T-cell (primary cell): ENCODE measurements around the gene NUDT3. TPM values are rescaled to one million over a fixed set of nuclear protein-coding genes. Genes with fewer than 3 reads are reported as not detected.
A peak's percentile ranks its signal among the peaks of the same experiment; 100 is the strongest.

ENCODE experiments used
- ATAC-seq, 4 experiments: fragments of 200-7000 bp in 3 of 4; fragments of 150-1000 bp in 1 of 4; cut with Tn5 transposase; replicated peaks in 1 of 4; 1 replicate in 3 of 4; 2 replicates in 1 of 4; pipeline ENCODE4 v1.10.0; 2021; ENCODE audit warnings: moderate library complexity in 3 of 4, mild to moderate bottlenecking in 2 of 4, moderate number of reproducible peaks in 1 of 4
- CTCF ChIA-PET, 2 donors: fragments of 300-600 bp; sonication (Branson Sonifier 250); formaldehyde crosslinking; loops; one replicate each; lab custom pipeline; 2022; ENCODE audit warnings: antibody characterized with exemption in 2 of 2; lab: Charles Lee
- POLR2A ChIA-PET, 2 donors: fragments of 300-600 bp; sonication (Branson Sonifier 250); formaldehyde crosslinking; loops; one replicate each; lab custom pipeline; 2022; ENCODE audit warnings: antibody characterized with exemption in 2 of 2; lab: Charles Lee
- DNase-seq, 35 experiments: peaks; one replicate each; pipeline versions ENCODE4 v3.0.0 to v3.0.0-alpha.2; 2013 to 2023
- H3K27ac ChIP-seq: one replicate; pipeline ENCODE4 v1.5.1; 2013; ENCODE audit warnings: low read length
- H3K27me3 ChIP-seq, 2 experiments: replicated peaks in 1 of 2; 1 replicate in 1 of 2; 2 replicates in 1 of 2; pipeline versions ENCODE4 v1.6.1 to v1.7.0; 2013; ENCODE audit warnings: low read length in 1 of 2, mixed read lengths in 1 of 2; ENCODE audit not compliant: control insufficient read depth in 2 of 2, insufficient read depth in 2 of 2; ENCODE audit errors: extremely low read depth in 1 of 2
- H3K36me3 ChIP-seq, 2 donors: 1 replicate in 1 of 2; 2 replicates in 1 of 2; pipeline versions ENCODE4 v1.6.1 to v1.7.0; 2013; ENCODE audit warnings: low read length in 1 of 2; ENCODE audit not compliant: control insufficient read depth in 2 of 2, insufficient read depth in 1 of 2; ENCODE audit errors: extremely low read depth in 1 of 2
- H3K4me1 ChIP-seq, 2 experiments: 1 replicate in 1 of 2; 2 replicates in 1 of 2; pipeline versions ENCODE4 v1.6.1 to v1.7.0; 2013; ENCODE audit warnings: low read length in 2 of 2, mixed read lengths in 1 of 2; ENCODE audit not compliant: insufficient read depth in 2 of 2, control insufficient read depth in 1 of 2; ENCODE audit errors: extremely low read depth in 1 of 2
- H3K4me3 ChIP-seq, 2 donors: 1 replicate in 1 of 2; 2 replicates in 1 of 2; pipeline versions ENCODE4 v1.5.1 to v1.7.0; 2013; ENCODE audit warnings: mild to moderate bottlenecking in 2 of 2, low read length in 1 of 2, moderate library complexity in 1 of 2; ENCODE audit not compliant: control insufficient read depth in 1 of 2; ENCODE audit errors: extremely low read depth in 1 of 2
- H3K9me3 ChIP-seq: 2 replicates; pipeline ENCODE4 v1.7.0; 2013
- H3K27ac Mint-ChIP-seq, 2 donors: one replicate each; pipeline ENCODE4 v1.8.0; 2020 to 2021; ENCODE audit warnings: mild to moderate bottlenecking in 2 of 2, mixed read lengths in 2 of 2
- H3K27me3 Mint-ChIP-seq, 2 donors: one replicate each; pipeline ENCODE4 v1.8.0; 2021 to 2022; ENCODE audit warnings: mixed read lengths in 2 of 2
- H3K36me3 Mint-ChIP-seq: one replicate; pipeline ENCODE4 v1.8.0; 2021; ENCODE audit warnings: mixed read lengths
- H3K4me1 Mint-ChIP-seq, 3 donors: one replicate each; pipeline ENCODE4 v1.8.0; 2020 to 2022; ENCODE audit warnings: mixed read lengths in 3 of 3, mild to moderate bottlenecking in 1 of 3
- H3K4me3 Mint-ChIP-seq, 3 donors: one replicate each; pipeline ENCODE4 v1.8.0; 2020 to 2022; ENCODE audit warnings: mild to moderate bottlenecking in 3 of 3, mixed read lengths in 3 of 3, moderate library complexity in 3 of 3
- H3K9me3 Mint-ChIP-seq, 3 donors: one replicate each; pipeline ENCODE4 v1.8.0; 2020 to 2022; ENCODE audit warnings: mixed read lengths in 3 of 3
- WGBS: methylation state at CpG from one replicate; pipeline ENCODE4 v1.1.5; 2013; ENCODE audit warnings: missing lambda C conversion rate; ENCODE audit not compliant: insufficient coverage; 5-methylcytosine and 5-hydroxymethylcytosine counted together
- total RNA-seq, 35 experiments: library from RNA in 6 of 35; stranded (reverse) in 6 of 35; fragments of 120-200 nt in 1 of 35; gene quantifications; one replicate each; pipeline versions ENCODE4 v1.2.1 to v1.2.4 and lab custom pipeline; 2013 to 2026

The NUDT3 gene
- total RNA-seq, 5 donors from 2014 or later (not counting 1 experiment from before 2014, with no cell fraction given), result 23.5 to 31.0 (median 28.9) TPM

DNA sequence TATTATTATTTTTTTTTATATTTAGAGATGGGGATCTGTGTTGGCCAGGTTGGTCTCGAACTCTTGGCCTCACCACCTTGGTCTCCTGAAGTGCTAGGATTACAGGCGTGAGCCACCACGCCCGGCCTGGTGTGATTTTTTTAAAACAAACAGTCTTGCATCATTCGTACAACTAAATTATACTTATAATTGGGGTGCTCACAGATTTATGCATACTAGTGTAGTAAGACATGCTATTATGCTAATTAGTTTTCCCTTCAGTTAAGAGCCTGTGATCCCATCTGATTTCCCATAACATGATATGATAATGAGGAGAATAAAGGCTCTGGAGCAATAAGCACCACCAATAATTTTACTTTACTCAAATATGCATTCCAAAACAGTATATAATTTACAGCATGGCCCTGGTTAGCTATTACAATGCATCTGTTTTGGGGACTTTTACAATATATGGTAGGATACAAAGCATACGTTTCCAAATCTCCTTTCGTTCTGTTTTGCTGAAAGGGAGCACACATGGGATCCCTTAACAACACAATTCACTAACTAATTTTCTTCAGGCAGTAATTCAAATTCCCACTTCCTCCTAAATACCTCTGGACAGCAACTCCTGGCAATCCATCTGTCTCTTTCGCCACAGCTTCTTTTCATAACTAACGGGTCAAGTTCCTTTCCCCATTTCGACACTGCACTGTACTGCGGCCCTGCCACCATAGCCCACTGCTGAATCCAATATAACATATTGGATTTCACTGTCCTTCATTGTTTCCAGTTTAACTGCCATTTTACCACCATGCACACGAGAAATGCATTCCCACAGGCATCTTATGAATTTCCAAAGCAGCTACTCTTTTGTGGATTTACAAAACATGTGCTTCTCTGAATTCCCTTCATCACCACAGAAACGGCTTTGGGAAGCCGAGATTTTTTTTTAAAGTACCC lies 1.7 kb downstream of the NUDT3 start:
- no peak for DNase-seq
- Histone ChIP-seq H3K4me3 (peak overlapping the region in 1 of 2 donors; percentile 66), H3K9me3 (no peaks in the 10 kb centered on the region), H3K4me1 (peaks cover 13 to 23% of the 10 kb centered on the region in 2 experiments), H3K27me3 (no peaks in the 10 kb centered on the region), H3K36me3 (no peaks in the 10 kb centered on the region), H3K27ac (peak overlapping the region; percentile 67)
- WGBS, result 50% methylated on average over 5 of the region's 14 CpGs
- no peaks in the 10 kb centered on the region for H3K27me3 Mint-ChIP-seq
- H3K27ac Mint-ChIP-seq, result no peak overlapping the region
- no peaks in the 10 kb centered on the region for H3K36me3 Mint-ChIP-seq
- POLR2A ChIA-PET, result interaction anchor here (0.5 to 0.7 kb wide), 5 partner anchors 25 to 1143 kb away, joined by 3 to 5 read pairs (median 4); no protein-coding TSS in a partner anchor
- no peak overlapping the region for H3K4me3 Mint-ChIP-seq
- peaks cover 30 to 40% (median 39%) of the 10 kb centered on the region in 3 donors for H3K4me1 Mint-ChIP-seq
- no peaks in the 10 kb centered on the region for H3K9me3 Mint-ChIP-seq
- no peak for ATAC-seq
- CTCF ChIA-PET, result interaction anchor here (0.6 to 1.3 kb wide), 5 partner anchors 25 to 167 kb away, joined by 3 to 4 read pairs (median 3); no protein-coding TSS in a partner anchor

GRCh38 chr6:34389034-34389433 lies 3.4 kb downstream of the NUDT3 start:
- WGBS, result no CpG with 5 or more reads among the region's 3 CpGs
- Mint-ChIP-seq H3K4me1 (peaks cover 30 to 50% (median 47%) of the 10 kb centered on the region in 3 donors), H3K4me3 (no peak overlapping the region), H3K9me3 (no peaks in the 10 kb centered on the region), H3K27ac (no peak overlapping the region), H3K36me3 (no peaks in the 10 kb centered on the region), H3K27me3 (no peaks in the 10 kb centered on the region)
- no peaks in the 10 kb centered on the region for H3K27me3 ChIP-seq
- H3K4me1 ChIP-seq, result peaks cover 13 to 21% of the 10 kb centered on the region in 2 experiments
- H3K36me3 ChIP-seq, result no peaks in the 10 kb centered on the region
- POLR2A ChIA-PET, result no interaction called here
- H3K9me3 ChIP-seq, result no peaks in the 10 kb centered on the region
- CTCF ChIA-PET, result interaction anchor here in 1 of 2 donors (0.6 kb wide), 1 partner anchor 32 kb away, joined by 3 read pairs; no protein-coding TSS in a partner anchor
- no peak overlapping the region for H3K4me3 ChIP-seq
- DNase-seq (no peak), ATAC-seq (no peak)
- H3K27ac ChIP-seq, result no peak overlapping the region

DNA sequence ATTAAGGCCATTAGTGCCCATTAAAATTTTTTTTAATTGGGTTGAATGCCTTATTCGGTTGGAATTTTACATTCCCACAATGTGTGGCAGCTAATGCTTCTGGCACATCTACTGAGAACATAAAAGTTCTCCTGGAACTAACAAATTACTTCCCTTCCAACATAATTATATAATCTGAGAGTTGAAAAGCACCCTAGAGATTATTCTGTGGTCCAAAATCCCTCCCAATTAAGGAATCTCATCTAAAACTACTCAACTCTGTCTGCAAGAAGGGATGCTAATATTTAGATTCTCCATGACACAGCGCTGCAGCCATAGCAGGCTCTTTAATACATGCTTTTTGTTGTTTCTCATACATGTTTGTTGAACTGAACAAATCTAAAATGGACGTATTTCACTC lies 4.0 kb downstream of the NUDT3 start:
- no peaks in the 10 kb centered on the region for H3K36me3 ChIP-seq
- Mint-ChIP-seq H3K36me3 (peaks cover 3% of the 10 kb centered on the region), H3K4me3 (no peak overlapping the region), H3K9me3 (no peaks in the 10 kb centered on the region), H3K4me1 (peaks cover 24 to 49% (median 46%) of the 10 kb centered on the region in 3 donors), H3K27ac (no peak overlapping the region), H3K27me3 (no peaks in the 10 kb centered on the region)
- ChIA-PET POLR2A (no interaction called here), CTCF (interaction anchor here in 1 of 2 donors (0.6 kb wide), 1 partner anchor 32 kb away, joined by 3 read pairs; no protein-coding TSS in a partner anchor)
- H3K27ac ChIP-seq, result no peak overlapping the region
- H3K27me3 ChIP-seq, result no peaks in the 10 kb centered on the region
- WGBS, result no CpG with 5 or more reads among the region's 3 CpGs
- DNase-seq, result no peak
- no peak overlapping the region for H3K4me3 ChIP-seq
- H3K9me3 ChIP-seq, result no peaks in the 10 kb centered on the region
- ATAC-seq, result no peak
- peaks cover 11 to 16% of the 10 kb centered on the region in 2 experiments for H3K4me1 ChIP-seq

DNA sequence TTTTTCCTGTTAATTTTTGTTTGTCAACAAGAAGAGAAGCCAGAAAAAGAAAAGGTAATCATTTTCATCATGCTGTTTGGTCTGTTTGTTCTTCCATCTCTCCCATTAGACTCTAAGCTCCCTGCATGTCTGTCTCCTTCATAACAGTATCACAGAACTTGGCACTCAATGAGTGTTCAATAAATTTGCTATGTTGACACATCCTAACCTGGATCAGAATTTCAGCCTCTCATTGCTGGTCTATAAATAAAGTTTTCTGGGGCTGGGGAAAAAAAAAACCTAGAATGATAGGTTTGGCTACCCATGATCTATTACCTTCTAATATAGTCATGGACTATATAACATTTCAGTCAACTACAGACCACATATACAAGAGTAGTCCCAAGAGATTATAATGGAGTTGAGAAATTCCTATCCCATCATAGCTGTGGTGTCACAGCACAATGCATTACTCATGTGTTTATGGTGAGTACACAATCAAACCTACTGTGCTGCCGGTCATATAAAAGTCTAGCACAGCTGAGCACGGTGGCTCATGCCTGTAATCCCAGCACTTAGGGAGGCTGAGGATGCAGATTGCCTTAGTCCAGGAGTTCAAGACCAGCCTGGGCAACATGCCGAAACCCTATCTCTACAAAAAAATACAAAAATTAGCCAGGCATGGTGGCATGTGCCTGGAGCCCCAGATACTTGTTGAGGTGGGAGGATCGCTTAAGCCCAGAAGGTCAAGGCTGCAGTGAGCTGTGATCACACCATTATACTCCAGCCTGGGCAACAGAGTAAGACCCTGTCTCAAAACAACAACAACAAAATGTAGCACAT lies 5.9 kb downstream of the NUDT3 start:
- no peak overlapping the region for H3K4me3 ChIP-seq
- H3K9me3 Mint-ChIP-seq, result no peaks in the 10 kb centered on the region
- H3K4me1 Mint-ChIP-seq, result peaks cover 18 to 44% (median 42%) of the 10 kb centered on the region in 3 donors
- no peak for DNase-seq
- no peak for ATAC-seq
- H3K27ac ChIP-seq, result no peak overlapping the region
- POLR2A ChIA-PET, result interaction anchor here in 1 of 2 donors (0.6 kb wide), 1 partner anchor 30 kb away, joined by 3 read pairs; no protein-coding TSS in a partner anchor
- peaks cover 5% of the 10 kb centered on the region for H3K36me3 Mint-ChIP-seq
- no peaks in the 10 kb centered on the region for H3K27me3 ChIP-seq
- 76% methylated on average over 2 of the region's 4 CpGs for WGBS
- no peak overlapping the region for H3K27ac Mint-ChIP-seq
- peaks cover 5 to 7% of the 10 kb centered on the region in 2 experiments for H3K4me1 ChIP-seq
- peaks cover 0 to 2% of the 10 kb centered on the region in 2 donors for H3K36me3 ChIP-seq
- H3K27me3 Mint-ChIP-seq, result no peaks in the 10 kb centered on the region
- CTCF ChIA-PET, result interaction anchor here in 1 of 2 donors (0.9 kb wide), 1 partner anchor 222 kb away, joined by 3 read pairs; no protein-coding TSS in a partner anchor
- no peaks in the 10 kb centered on the region for H3K9me3 ChIP-seq
- no peak overlapping the region for H3K4me3 Mint-ChIP-seq

- no peak for ATAC-seq
- WGBS, result 86% methylated on average over 1 of the region's 3 CpGs
- H3K4me1 Mint-ChIP-seq, result peaks cover 25 to 49% (median 44%) of the 10 kb centered on the region in 3 donors
Observed at GRCh38 chr6:34385793-34386195, 6.7 kb downstream of the NUDT3 start.

More at GRCh38 chr6:34385793-34386195, 6.7 kb downstream of the NUDT3 start:
- H3K27me3 ChIP-seq, result no peaks in the 10 kb centered on the region
- Mint-ChIP-seq H3K9me3 (no peaks in the 10 kb centered on the region), H3K4me3 (no peak overlapping the region), H3K36me3 (peaks cover 5% of the 10 kb centered on the region), H3K27ac (no peak overlapping the region), H3K27me3 (no peaks in the 10 kb centered on the region)
- no peaks in the 10 kb centered on the region for H3K9me3 ChIP-seq
- no peak overlapping the region for H3K27ac ChIP-seq
- ChIA-PET CTCF (no interaction called here), POLR2A (no interaction called here)
- no peak for DNase-seq
- H3K4me1 ChIP-seq, result peaks cover 0 to 1% of the 10 kb centered on the region in 2 experiments
- peaks cover 0 to 2% of the 10 kb centered on the region in 2 donors for H3K36me3 ChIP-seq
- H3K4me3 ChIP-seq, result no peak overlapping the region
